Amniotic epithelial cell (primary cell): Measurements from ENCODE around the gene RTL10.

ENCODE experiments used
- DNase-seq: peaks from one replicate; pipeline ENCODE4 v3.0.0-alpha.2; 2010; ENCODE audit warnings: low read depth

RTL10 gene

GRCh38 chr22:19854778-19855503 is at the start of gene RTL10, which contains the start of gene GNB1L:
Gene RTL10 (minus strand): TSS chr22:19854874. CDS start chr22:19852261, 2,613 bp downstream.
Gene GNB1L (minus strand): TSS chr22:19854874. CDS start chr22:19821355, 33,519 bp downstream.
- peak; percentile 95 for DNase-seq

GRCh38 chr22:19904174-19904856 is 49.6 kb upstream of the RTL10 start:
- DNase-seq, result no peak

GRCh38 chr22:19903513-19903912 is 48.8 kb upstream of the RTL10 start:
- DNase-seq, result no peak

GRCh38 chr22:19903031-19903430 is 48.4 kb upstream of the RTL10 start:
- DNase-seq, result no peak

- no peak for DNase-seq
These were observed 47.6 kb upstream of the RTL10 start for GRCh38 chr22:19902245-19902715.

- DNase-seq, result no peak
These were observed 47.0 kb upstream of the RTL10 start for GRCh38 chr22:19901577-19902244.

- no peak for DNase-seq
These were observed 46.2 kb upstream of the RTL10 start for GRCh38 chr22:19900707-19901436.

- DNase-seq, result no peak
These were observed 44.3 kb upstream of the RTL10 start for GRCh38 chr22:19898831-19899567.

GRCh38 chr22:19898145-19898544 is 43.5 kb upstream of the RTL10 start:
- DNase-seq, result no peak

- no peak for DNase-seq
These were observed 43.1 kb upstream of the RTL10 start for GRCh38 chr22:19897726-19898125.

- DNase-seq, result no peak
These were observed 42.1 kb upstream of the RTL10 start for GRCh38 chr22:19896665-19897355.

- DNase-seq, result no peak
These were observed 40.6 kb upstream of the RTL10 start for GRCh38 chr22:19895160-19895849.

- DNase-seq, result no peak
These were observed 38.7 kb upstream of the RTL10 start for GRCh38 chr22:19893363-19893762.

- peak; percentile 28 for DNase-seq
These were observed 38.3 kb upstream of the RTL10 start for GRCh38 chr22:19892925-19893324.

- DNase-seq, result peak; percentile 88
These were observed 37.7 kb upstream of the RTL10 start for GRCh38 chr22:19892257-19892879.

GRCh38 chr22:19891317-19892256 is 36.9 kb upstream of the RTL10 start:
- peak; percentile 93 for DNase-seq

- DNase-seq, result no peak
These were observed 36.0 kb upstream of the RTL10 start for GRCh38 chr22:19890502-19891316.

GRCh38 chr22:19889951-19890350 is 35.3 kb upstream of the RTL10 start:
- DNase-seq, result no peak
